IMR-90 (cell line): ENCODE measurements around the gene KIF3A. TPM values are rescaled to one million over a fixed set of nuclear protein-coding genes. Genes with fewer than 3 reads are reported as not detected.

ENCODE experiments used
- ATAC-seq: fragments of 200-7000 bp; cut with Tn5 transposase; 2 replicates; pipeline ENCODE4 v1.9.1; 2020; ENCODE audit warnings: low read depth, mild to moderate bottlenecking, moderate library complexity
- BruUV-seq: library from RNA; stranded (reverse); fragments of 400-500 nt; replicated peaks from 2 replicates; lab custom pipeline; 2021; lab: Mats Ljungman, UMichigan
- CTCF ChIA-PET: fragments of 300-600 bp; formaldehyde crosslinking; extraction: SDS; loops from one replicate; lab custom pipeline; 2021; ENCODE audit warnings: antibody characterized with exemption; lab: Yijun Ruan, JAX
- POLR2A ChIA-PET: fragments of 300-600 bp; sonication (Branson Sonifier 250); formaldehyde crosslinking; loops from one replicate; lab custom pipeline; 2022; ENCODE audit warnings: antibody characterized with exemption; ENCODE audit not compliant: unreplicated experiment; lab: Charles Lee
- DNase-seq: peaks from one replicate; pipeline ENCODE4 v3.0.0; 2013
- H2AFZ ChIP-seq: replicated peaks from 2 replicates; pipeline ENCODE3; 2013; ENCODE audit warnings: low read length, mild to moderate bottlenecking; ENCODE audit not compliant: poor library complexity
- H2AK5ac ChIP-seq: 2 replicates; pipeline ENCODE4 v1.6.1; 2013; ENCODE audit warnings: low read depth, low read length, inconsistent platforms
- H2AK9ac ChIP-seq: replicated peaks from 2 replicates; pipeline ENCODE3; 2013; ENCODE audit warnings: mild to moderate bottlenecking, low read depth, low read length, moderate library complexity; ENCODE audit not compliant: poor library complexity
- H2BK120ac ChIP-seq: 2 replicates; pipeline ENCODE4 v1.6.1; 2013; ENCODE audit warnings: low read depth, low read length, inconsistent platforms
- H2BK15ac ChIP-seq: 3 replicates; pipeline ENCODE4 v1.6.1; 2013; ENCODE audit warnings: low read depth, low read length, inconsistent platforms
- H2BK20ac ChIP-seq: 2 replicates; pipeline ENCODE4 v1.6.1; 2013; ENCODE audit warnings: low read depth, mild to moderate bottlenecking, inconsistent platforms, low read length, moderate library complexity
- H2BK5ac ChIP-seq: 2 replicates; pipeline ENCODE4 v1.6.1; 2013; ENCODE audit warnings: mild to moderate bottlenecking, low read depth, low read length, inconsistent platforms; ENCODE audit not compliant: poor library complexity, severe bottlenecking
- H3K14ac ChIP-seq: replicated peaks from 2 replicates; pipeline ENCODE4 v1.6.1; 2013; ENCODE audit warnings: low read depth, low read length, inconsistent platforms
- H3K18ac ChIP-seq: 2 replicates; pipeline ENCODE4 v1.6.1; 2013; ENCODE audit warnings: low read depth, low read length, control low read depth
- H3K23ac ChIP-seq: 2 replicates; pipeline ENCODE4 v1.6.1; 2013; ENCODE audit warnings: low read depth, low read length, inconsistent platforms
- H3K27ac ChIP-seq: 2 replicates; pipeline ENCODE4 v1.5.1; 2013; ENCODE audit warnings: mild to moderate bottlenecking, control low read depth, low read length; ENCODE audit not compliant: insufficient read depth
- H3K27me3 ChIP-seq: 2 replicates; pipeline ENCODE4 v1.6.1; 2013; ENCODE audit warnings: low read length; ENCODE audit not compliant: control insufficient read depth, insufficient read depth
- H3K36me3 ChIP-seq: 2 replicates; pipeline ENCODE4 v1.6.1; 2013; ENCODE audit warnings: low read length, mixed read lengths; ENCODE audit not compliant: control insufficient read depth, insufficient read depth
- H3K4ac ChIP-seq: 2 replicates; pipeline ENCODE4 v1.6.1; 2013; ENCODE audit warnings: low read depth, low read length, inconsistent platforms
- H3K4me1 ChIP-seq: 2 replicates; pipeline ENCODE4 v1.6.1; 2013; ENCODE audit warnings: low read length, mixed read lengths; ENCODE audit not compliant: control insufficient read depth, insufficient read depth
- H3K4me2 ChIP-seq: 2 replicates; pipeline ENCODE4 v1.6.1; 2013; ENCODE audit warnings: low read depth, mild to moderate bottlenecking, control low read depth, low read length, moderate library complexity
- H3K4me3 ChIP-seq: 2 replicates; pipeline ENCODE4 v1.5.1; 2013; ENCODE audit warnings: low read depth, mild to moderate bottlenecking, control low read depth, low read length, moderate library complexity; ENCODE audit not compliant: insufficient read depth
- H3K56ac ChIP-seq: 2 replicates; pipeline ENCODE4 v1.6.1; 2013; ENCODE audit warnings: low read length, inconsistent platforms; ENCODE audit not compliant: insufficient read depth; ENCODE audit errors: extremely low read depth
- H3K79me1 ChIP-seq, 2 experiments: 2 replicates each; pipeline ENCODE4 v1.6.1; 2013; ENCODE audit warnings: low read length in 2 of 2, inconsistent platforms in 1 of 2, low read depth in 1 of 2
- H3K9ac ChIP-seq: 2 replicates; pipeline ENCODE4 v1.6.1; 2013; ENCODE audit warnings: low read depth, low read length, control low read depth
- H3K9me1 ChIP-seq: 2 replicates; pipeline ENCODE4 v1.6.1; 2013; ENCODE audit warnings: low read length, inconsistent platforms; ENCODE audit not compliant: insufficient read depth
- H3K9me3 ChIP-seq: 2 replicates; pipeline ENCODE4 v1.6.1; 2013; ENCODE audit warnings: low read length; ENCODE audit not compliant: control insufficient read depth, insufficient read depth
- H4K20me1 ChIP-seq: 2 replicates; pipeline ENCODE4 v1.6.1; 2013; ENCODE audit warnings: low read length, inconsistent platforms; ENCODE audit not compliant: insufficient read depth
- H4K5ac ChIP-seq: 2 replicates; pipeline ENCODE4 v1.6.1; 2013; ENCODE audit warnings: mild to moderate bottlenecking, low read depth, low read length, control low read depth
- H4K8ac ChIP-seq, 2 experiments: 2 replicates each; pipeline ENCODE4 v1.6.1; 2013; ENCODE audit warnings: low read depth in 2 of 2, low read length in 2 of 2, control low read depth in 1 of 2, inconsistent platforms in 1 of 2
- H4K91ac ChIP-seq: 2 replicates; pipeline ENCODE4 v1.6.1; 2013; ENCODE audit warnings: low read depth, low read length, inconsistent platforms; ENCODE audit not compliant: insufficient read depth
- BHLHE40 ChIP-seq: fragments of 150-350 bp; IDR thresholded peaks from 2 replicates; pipeline ENCODE4 v1.6.1; 2016; ENCODE audit warnings: mild to moderate bottlenecking, low read depth, low read length
- CEBPB ChIP-seq: IDR thresholded peaks from 2 replicates; pipeline ENCODE4 v1.6.1; 2012; ENCODE audit warnings: low read depth, low read length, improper control_type of control experiment
- CHD1 ChIP-seq: IDR thresholded peaks from 2 replicates; pipeline ENCODE4 v1.6.1; 2012; ENCODE audit warnings: low read depth, low read length, improper control_type of control experiment
- FOS ChIP-seq: fragments of 150-350 bp; IDR thresholded peaks from 2 replicates; pipeline ENCODE4 v1.6.1; 2016; ENCODE audit warnings: low read depth, low read length
- MAFK ChIP-seq: IDR thresholded peaks from 2 replicates; pipeline ENCODE4 v1.6.1; 2012; ENCODE audit warnings: low read depth, low read length, improper control_type of control experiment
- MAZ ChIP-seq: IDR thresholded peaks from 2 replicates; pipeline ENCODE4 v1.6.1; 2012; ENCODE audit warnings: low read depth, mild to moderate bottlenecking, low read length, improper control_type of control experiment, moderate library complexity, borderline replicate concordance
- MXI1 ChIP-seq: IDR thresholded peaks from 2 replicates; pipeline ENCODE4 v1.6.1; 2012; ENCODE audit warnings: low read depth, mild to moderate bottlenecking, low read length, moderate library complexity, borderline replicate concordance
- NFE2L2 ChIP-seq: fragments of 150-350 bp; IDR thresholded peaks from 2 replicates; pipeline ENCODE4 v1.6.1; 2016; ENCODE audit warnings: low read depth, mild to moderate bottlenecking, low read length
- POLR2A ChIP-seq: IDR thresholded peaks from 2 replicates; pipeline ENCODE4 v1.6.1; 2012; ENCODE audit warnings: mild to moderate bottlenecking, low read depth, low read length
- RAD21 ChIP-seq: IDR thresholded peaks from 2 replicates; pipeline ENCODE4 v1.6.1; 2012; ENCODE audit warnings: low read length, improper control_type of control experiment
- RCOR1 ChIP-seq: IDR thresholded peaks from 2 replicates; pipeline ENCODE4 v1.6.1; 2012; ENCODE audit warnings: mild to moderate bottlenecking, low read length, improper control_type of control experiment; ENCODE audit not compliant: insufficient replicate concordance
- RFX5 ChIP-seq: IDR thresholded peaks from 2 replicates; pipeline ENCODE4 v1.8.0; 2012; ENCODE audit warnings: low read depth, mild to moderate bottlenecking, low read length, moderate library complexity
- SMC3 ChIP-seq: fragments of 150-350 bp; IDR thresholded peaks from 2 replicates; pipeline ENCODE4 v1.6.1; 2016; ENCODE audit warnings: low read depth, mild to moderate bottlenecking, antibody characterized with exemption, low read length, moderate library complexity
- USF2 ChIP-seq: fragments of 150-350 bp; IDR thresholded peaks from 2 replicates; pipeline ENCODE4 v1.6.1; 2017; ENCODE audit warnings: mild to moderate bottlenecking, antibody characterized with exemption, low read length, low read depth
- WGBS, 2 experiments: methylation state at CpG; one replicate each; pipeline versions ENCODE4 v1.1.5 to v1.1.7; 2013; ENCODE audit warnings: missing lambda C conversion rate in 2 of 2; ENCODE audit not compliant: insufficient read length in 1 of 2; ENCODE audit errors: extremely low coverage in 2 of 2; 5-methylcytosine and 5-hydroxymethylcytosine counted together
- dilution Hi-C: fragments of 300-500 bp; cut with HindIII; formaldehyde crosslinking; loops from one replicate; pipeline ENCODE4 v1.14.3; 2018; ENCODE audit warnings: low sequenced_read_pairs; ENCODE audit not compliant: unreplicated experiment
- in situ Hi-C: fragments of 300-500 bp; cut with MboI; formaldehyde crosslinking; loops from 3 replicates; pipeline ENCODE4 v1.14.3; 2019; ENCODE audit warnings: low sequenced_read_pairs, inconsistent platforms, mixed read lengths
- intact Hi-C: fragments of 100-400 bp; cut with micrococcal nuclease; formaldehyde crosslinking; loops from 2 replicates; pipeline ENCODE4 v1.10.0; 2022
- polyA plus RNA-seq, 3 experiments: library from polyadenylated mRNA; depleted of rRNA; stranded (reverse); fragments of >200 nt; gene quantifications; 2 replicates each; pipeline ENCODE4 v1.2.3, GENCODE V29; 2012; ENCODE audit warnings: low replicate concordance in 1 of 3
- total RNA-seq: library from RNA; depleted of rRNA; stranded (reverse); fragments of >200 nt; gene quantifications from 2 replicates; pipeline ENCODE4 v1.2.3, GENCODE V29; 2012
- TF ChIP-seq, protein P1 (sequence below): conservative IDR thresholded peaks from 2 replicates; pipeline ENCODE4 v1.5.1; 2012; ENCODE audit warnings: mild to moderate bottlenecking, low read depth, low read length, improper control_type of control experiment

Gene KIF3A
- total and polyA plus RNA-seq, 2 of the 4 experiments (the other 2 are of a cell fraction), result 4.3 to 4.5 TPM

DNA sequence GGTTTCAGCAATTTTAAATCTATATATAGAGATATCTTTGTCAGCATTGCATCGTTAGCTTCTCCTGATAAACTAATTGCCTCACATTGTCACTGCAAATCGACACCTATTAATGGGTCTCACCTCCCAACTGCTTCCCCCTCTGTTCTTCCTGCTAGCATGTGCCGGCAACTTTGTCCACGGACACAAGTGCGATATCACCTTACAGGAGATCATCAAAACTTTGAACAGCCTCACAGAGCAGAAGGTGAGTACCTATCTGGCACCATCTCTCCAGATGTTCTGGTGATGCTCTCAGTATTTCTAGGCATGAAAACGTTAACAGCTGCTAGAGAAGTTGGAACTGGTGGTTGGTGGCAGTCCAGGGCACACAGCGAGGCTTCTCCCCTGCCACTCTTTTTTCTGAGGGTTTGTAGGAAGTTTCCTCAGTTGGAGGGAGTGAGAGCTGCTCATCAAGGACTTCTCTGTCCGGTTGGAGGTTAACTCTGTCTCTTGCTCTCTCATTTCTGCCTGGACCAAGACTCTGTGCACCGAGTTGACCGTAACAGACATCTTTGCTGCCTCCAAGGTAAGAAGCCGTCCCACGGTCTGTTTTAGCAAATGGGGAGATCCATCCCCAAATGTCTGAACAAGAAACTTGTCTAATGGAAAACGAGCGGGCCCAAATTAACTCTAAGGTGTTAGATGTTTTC is 63.3 kb downstream of the KIF3A start, which contains the start of gene IL4:
Gene IL4, plus strand, starts transcription at position 51 of the 692 bp plus-strand sequence. Its CDS starts 62 bp downstream, at position 113.
- POLR2A ChIA-PET, result no interaction called here
- 80% methylated on average over 1 of the region's 14 CpGs; no CpG with 5 or more reads in 1 of the 2 experiments for WGBS, 2 experiments
- ATAC-seq, result peak; percentile 3; the same call in 1 of the 2 replicates

More for the DNA sequence above, 63.3 kb downstream of the KIF3A start, which contains the start of gene IL4:
- peak within 1 kb of the TSS; percentile 94 for H2BK5ac ChIP-seq
- H2BK20ac ChIP-seq, result peak within 1 kb of the TSS; percentile 99
- H3K27ac ChIP-seq, result peak within 1 kb of the TSS; percentile 87
- in situ Hi-C loops (no loop called here), dilution Hi-C loops (no loop called here), intact Hi-C loops (no loop called here)
- H2BK120ac ChIP-seq, result peak within 1 kb of the TSS; percentile 98
- no peak within 1 kb of the TSS for H3K4me3 ChIP-seq
- H4K20me1 ChIP-seq, result no peaks in the 10 kb centered on the region
- no TSS peak for BruUV-seq
- no peaks in the 10 kb centered on the region for H3K79me1 ChIP-seq
- H2AFZ ChIP-seq, result peak within 1 kb of the TSS; percentile 92
- peak within 1 kb of the TSS; percentile 95 for H3K4ac ChIP-seq
- CTCF ChIA-PET, result interaction anchor here (0.8 to 1.0 kb wide), 2 partner anchors 16 to 41 kb away, joined by 3 read pairs; no protein-coding TSS in a partner anchor
- TF ChIP-seq BHLHE40 (no peak), RFX5 (no peak), RAD21 (no peak), NFE2L2 (no peak), USF2 (no peak), MXI1 (no peak), RCOR1 (no peak), SMC3 (no peak), CEBPB (no peak), FOS (no peak), POLR2A (no peak), MAFK (no peak), CHD1 (no peak), MAZ (no peak)
- TF ChIP-seq, protein P1, sequence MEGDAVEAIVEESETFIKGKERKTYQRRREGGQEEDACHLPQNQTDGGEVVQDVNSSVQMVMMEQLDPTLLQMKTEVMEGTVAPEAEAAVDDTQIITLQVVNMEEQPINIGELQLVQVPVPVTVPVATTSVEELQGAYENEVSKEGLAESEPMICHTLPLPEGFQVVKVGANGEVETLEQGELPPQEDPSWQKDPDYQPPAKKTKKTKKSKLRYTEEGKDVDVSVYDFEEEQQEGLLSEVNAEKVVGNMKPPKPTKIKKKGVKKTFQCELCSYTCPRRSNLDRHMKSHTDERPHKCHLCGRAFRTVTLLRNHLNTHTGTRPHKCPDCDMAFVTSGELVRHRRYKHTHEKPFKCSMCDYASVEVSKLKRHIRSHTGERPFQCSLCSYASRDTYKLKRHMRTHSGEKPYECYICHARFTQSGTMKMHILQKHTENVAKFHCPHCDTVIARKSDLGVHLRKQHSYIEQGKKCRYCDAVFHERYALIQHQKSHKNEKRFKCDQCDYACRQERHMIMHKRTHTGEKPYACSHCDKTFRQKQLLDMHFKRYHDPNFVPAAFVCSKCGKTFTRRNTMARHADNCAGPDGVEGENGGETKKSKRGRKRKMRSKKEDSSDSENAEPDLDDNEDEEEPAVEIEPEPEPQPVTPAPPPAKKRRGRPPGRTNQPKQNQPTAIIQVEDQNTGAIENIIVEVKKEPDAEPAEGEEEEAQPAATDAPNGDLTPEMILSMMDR, result no peak
- H2AK9ac ChIP-seq, result peak within 1 kb of the TSS; percentile 86
- peak within 1 kb of the TSS; percentile 40 to 94 for H4K8ac ChIP-seq
- peak within 1 kb of the TSS; percentile 93 for H4K91ac ChIP-seq
- no peak for DNase-seq
- peak within 1 kb of the TSS; percentile 95 for H3K14ac ChIP-seq
- peak within 1 kb of the TSS; percentile 98 for H2BK15ac ChIP-seq
- H3K36me3 ChIP-seq, result no peaks in the 10 kb centered on the region
- peaks cover 18% of the 10 kb centered on the region for H3K4me1 ChIP-seq
- H3K27me3 ChIP-seq, result no peaks in the 10 kb centered on the region
- peak within 1 kb of the TSS; percentile 80 for H2AK5ac ChIP-seq
- peak within 1 kb of the TSS; percentile 81 for H4K5ac ChIP-seq
- peak within 1 kb of the TSS; percentile 94 for H3K18ac ChIP-seq
- peak within 1 kb of the TSS; percentile 82 for H3K56ac ChIP-seq
- H3K4me2 ChIP-seq, result peak within 1 kb of the TSS; percentile 87
- H3K9me3 ChIP-seq, result no peaks in the 10 kb centered on the region
- H3K9ac ChIP-seq, result peak within 1 kb of the TSS; percentile 18; the same call in 1 of the 2 replicates
- H3K23ac ChIP-seq, result peak within 1 kb of the TSS; percentile 69
- peaks cover 25% of the 10 kb centered on the region for H3K9me1 ChIP-seq
